DMS114 treated with DMSO at 0.1 percent for 48 hours (cell line): ENCODE data around the gene GNAS-AS1.

Experiments used
- DNase-seq: peaks from one replicate; lab custom pipeline; 2025; ENCODE audit not compliant: unreplicated experiment; lab: John Stamatoyannopoulos, UW

Gene GNAS-AS1

DNA sequence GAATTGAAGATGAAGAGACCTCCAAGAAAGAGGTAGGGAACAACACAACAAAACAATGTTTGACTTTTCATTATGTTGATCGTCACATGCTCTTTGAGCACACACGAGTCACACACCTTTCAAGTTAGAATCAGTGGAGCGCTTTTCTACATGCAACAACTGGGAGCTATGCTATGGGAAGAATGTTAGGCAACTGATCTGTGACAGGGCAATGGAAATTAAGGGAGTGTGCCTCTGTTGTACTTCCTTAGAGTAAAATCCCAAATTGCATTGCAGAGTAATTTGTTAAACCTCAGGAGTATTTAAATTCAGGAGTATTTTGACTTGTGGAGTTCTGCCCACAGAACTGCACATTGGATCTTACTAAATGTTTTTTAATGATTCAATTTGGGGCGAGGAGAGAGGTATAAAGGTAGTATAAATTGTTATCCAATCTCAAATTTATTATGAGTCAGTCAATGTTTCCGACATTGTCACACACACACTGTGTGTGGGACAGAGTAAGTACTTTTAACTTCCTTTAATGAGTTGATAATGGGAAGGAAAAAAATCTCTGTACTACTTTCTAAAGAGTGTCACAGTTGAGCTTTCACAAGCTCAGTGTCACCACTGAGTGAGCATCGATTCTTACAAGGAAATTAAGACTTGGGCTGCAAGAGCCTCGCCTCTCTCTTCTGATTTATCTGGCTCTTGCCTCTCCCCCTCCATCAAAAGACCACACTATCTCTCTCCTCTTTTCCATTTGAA, 12.5 kb upstream of the GNAS-AS1 start:
- no peak for DNase-seq

GRCh38 chr20:58855506-58856389, 5.0 kb upstream of the GNAS-AS1 start:
- DNase-seq: no peak

GRCh38 chr20:58854638-58855471, 4.2 kb upstream of the GNAS-AS1 start:
- no peak for DNase-seq

DNA sequence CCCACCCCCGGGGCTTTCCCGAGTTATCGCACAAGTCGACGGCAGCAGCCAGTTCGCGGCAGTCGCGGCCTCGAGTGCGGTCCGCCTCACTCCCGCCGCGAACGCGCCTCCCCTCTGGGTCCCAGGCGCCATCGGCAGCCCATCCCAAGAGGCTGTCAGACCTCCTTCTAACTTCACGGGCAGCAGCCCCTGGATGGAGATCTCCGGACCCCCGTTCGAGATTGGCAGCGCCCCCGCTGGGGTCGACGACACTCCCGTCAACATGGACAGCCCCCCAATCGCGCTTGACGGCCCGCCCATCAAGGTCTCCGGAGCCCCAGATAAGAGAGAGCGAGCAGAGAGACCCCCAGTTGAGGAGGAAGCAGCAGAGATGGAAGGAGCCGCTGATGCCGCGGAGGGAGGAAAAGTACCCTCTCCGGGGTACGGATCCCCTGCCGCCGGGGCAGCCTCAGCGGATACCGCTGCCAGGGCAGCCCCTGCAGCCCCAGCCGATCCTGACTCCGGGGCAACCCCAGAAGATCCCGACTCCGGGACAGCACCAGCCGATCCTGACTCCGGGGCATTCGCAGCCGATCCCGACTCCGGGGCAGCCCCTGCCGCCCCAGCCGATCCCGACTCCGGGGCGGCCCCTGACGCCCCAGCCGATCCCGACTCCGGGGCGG, 3.4 kb upstream of the GNAS-AS1 start:
- no peak for DNase-seq

- DNase-seq: no peak
These were observed 2.8 kb upstream of the GNAS-AS1 start for GRCh38 chr20:58853466-58853865.

DNA sequence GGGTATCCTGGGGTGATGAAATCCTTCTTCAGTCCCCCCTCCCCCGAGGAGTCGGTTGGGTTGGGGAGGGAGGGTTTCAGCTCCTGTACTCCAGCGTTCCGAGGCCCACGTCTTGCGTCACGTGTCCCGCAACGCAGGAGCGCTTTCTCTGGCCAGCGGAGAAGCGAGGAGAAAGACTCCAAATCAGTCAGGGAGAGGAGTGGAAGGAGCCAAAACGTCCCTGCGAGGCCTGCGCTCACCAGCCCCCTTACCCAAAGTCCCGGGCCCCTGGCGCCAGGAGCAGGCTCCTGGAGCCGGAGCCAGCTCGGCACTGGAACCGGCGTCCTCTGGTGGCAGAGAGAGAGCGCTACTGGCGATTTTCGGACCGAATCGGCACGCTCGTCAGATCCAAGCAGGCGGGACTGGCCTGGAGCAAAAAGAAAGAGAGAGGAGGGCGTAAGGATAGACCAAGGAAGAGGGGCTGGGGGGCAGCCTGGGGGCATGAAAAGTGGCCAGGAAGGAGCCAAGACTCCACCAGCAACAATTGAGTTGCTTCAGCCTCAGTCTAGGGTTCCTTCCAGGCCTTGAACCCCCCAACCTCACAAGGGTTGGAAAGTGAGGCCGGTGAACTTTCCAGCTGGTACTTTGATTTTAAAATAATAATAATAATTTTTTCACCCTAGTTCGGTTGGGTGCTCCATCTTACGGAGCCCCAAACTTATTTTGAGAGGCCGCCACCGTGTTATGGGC, 2.0 kb upstream of the GNAS-AS1 start, which contains the start of gene GNAS:
GNAS (plus strand) TSS at position 174 of the 729 bp plus-strand sequence.
- peak; percentile 20 for DNase-seq

GRCh38 chr20:58851969-58852458, 1.3 kb upstream of the GNAS-AS1 start:
- DNase-seq: no peak

- DNase-seq: no peak
These were observed 693 bp upstream of the GNAS-AS1 start for GRCh38 chr20:58851221-58851968.

DNA sequence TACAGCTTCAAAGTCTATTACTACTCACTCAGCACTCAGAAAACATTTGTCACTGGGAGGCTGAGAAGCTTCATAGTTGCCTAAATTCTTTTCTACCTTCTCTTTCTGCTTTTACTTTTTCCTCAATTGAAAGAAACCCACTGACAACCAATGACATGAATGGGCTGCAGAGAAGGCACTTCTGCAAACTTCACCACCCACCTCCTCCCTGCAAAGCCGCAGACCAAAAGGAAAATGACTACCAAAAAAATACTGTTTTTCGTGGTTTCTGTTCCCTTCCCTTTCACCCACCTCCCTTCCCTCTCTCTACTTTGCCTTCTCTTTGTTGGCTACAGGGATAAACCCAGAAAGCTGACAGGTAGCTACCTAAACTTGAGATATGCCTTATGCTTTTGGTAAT, 3.2 kb downstream of the GNAS-AS1 start:
- DNase-seq: no peak

- DNase-seq: no peak
These were observed 5.0 kb downstream of the GNAS-AS1 start for GRCh38 chr20:58845706-58846105.

DNA sequence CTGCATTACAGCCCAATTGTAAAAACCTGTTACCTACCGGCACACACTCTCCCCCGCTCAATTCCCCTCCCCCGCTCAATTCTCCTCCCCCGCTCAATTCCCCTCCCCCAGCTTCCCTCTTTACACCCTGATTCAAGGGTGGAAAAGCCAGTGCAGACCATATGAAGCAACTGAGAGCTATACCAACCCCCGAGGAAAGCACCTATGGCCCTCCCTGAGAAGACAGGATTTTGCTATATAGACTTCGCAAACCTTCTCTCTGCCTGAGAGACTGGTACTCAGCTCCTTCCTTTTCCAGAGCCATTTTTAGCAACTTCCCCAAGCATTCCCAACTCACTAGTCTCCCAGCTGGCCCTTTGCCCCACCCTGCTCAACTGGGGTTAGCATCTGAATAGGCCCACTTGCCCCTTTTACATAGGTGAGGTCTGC, 7.6 kb downstream of the GNAS-AS1 start:
- no peak for DNase-seq

- DNase-seq: no peak
These were observed 8.4 kb downstream of the GNAS-AS1 start for GRCh38 chr20:58842276-58842675.

DNA sequence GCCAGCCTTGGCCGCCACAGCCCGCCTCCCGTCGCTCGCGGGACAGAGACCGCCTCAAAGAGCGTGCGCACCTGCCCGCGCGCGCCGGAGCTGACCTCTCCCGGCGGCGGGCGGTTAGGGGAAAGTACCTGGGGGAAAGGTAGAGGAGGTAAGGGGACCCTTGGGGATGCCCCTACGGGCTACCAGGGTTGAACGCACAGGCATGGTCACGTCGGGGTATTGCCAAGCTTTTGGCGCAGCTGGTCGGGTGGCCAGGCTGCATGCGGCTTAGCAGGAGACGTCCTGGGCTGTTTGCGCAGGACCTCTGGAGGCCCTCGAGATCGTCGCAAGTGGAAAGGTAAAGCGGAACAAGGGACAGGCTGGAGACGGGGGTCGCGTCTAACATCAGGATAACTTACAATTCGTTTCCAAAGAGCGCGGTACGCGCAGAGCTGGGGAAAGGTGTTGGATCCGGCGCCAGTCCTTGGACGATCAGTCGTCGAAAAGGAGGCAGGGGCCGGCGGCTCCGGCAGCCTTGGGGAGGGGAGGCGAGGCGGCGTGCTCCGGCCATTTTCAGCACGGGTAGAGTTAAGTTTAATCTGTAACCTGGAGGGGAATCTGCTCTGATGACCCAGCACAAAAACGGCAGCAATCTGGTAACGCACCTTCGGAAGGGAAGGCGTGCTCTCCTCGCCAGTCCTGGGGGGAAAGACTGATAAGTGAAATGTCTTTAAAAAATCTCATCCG, 9.0 kb downstream of the GNAS-AS1 start:
- DNase-seq: no peak

- DNase-seq: no peak
These were observed 9.7 kb downstream of the GNAS-AS1 start for GRCh38 chr20:58840816-58841538.

- DNase-seq: peak; percentile 9
These were observed 10.5 kb downstream of the GNAS-AS1 start for GRCh38 chr20:58839991-58840747.

- peak; percentile 60 for DNase-seq
These were observed 11.2 kb downstream of the GNAS-AS1 start for GRCh38 chr20:58839474-58839874.

- DNase-seq: no peak
These were observed 12.5 kb downstream of the GNAS-AS1 start for GRCh38 chr20:58838174-58838573.
